GM08714 (cell line): ENCODE data around the gene GNAZ.

Experiments used
- H3K4me3 ChIP-seq: fragments of 200-500 bp; sonication (Bioruptor generic); 2 replicates; pipeline ENCODE4 v1.5.1; 2014; ENCODE audit warnings: mild to moderate bottlenecking, low read length, inconsistent platforms
- ZNF274 ChIP-seq: IDR thresholded peaks from 2 replicates; pipeline ENCODE4 v1.6.1; 2012; ENCODE audit warnings: mild to moderate bottlenecking, low read depth, low read length

GNAZ gene

DNA sequence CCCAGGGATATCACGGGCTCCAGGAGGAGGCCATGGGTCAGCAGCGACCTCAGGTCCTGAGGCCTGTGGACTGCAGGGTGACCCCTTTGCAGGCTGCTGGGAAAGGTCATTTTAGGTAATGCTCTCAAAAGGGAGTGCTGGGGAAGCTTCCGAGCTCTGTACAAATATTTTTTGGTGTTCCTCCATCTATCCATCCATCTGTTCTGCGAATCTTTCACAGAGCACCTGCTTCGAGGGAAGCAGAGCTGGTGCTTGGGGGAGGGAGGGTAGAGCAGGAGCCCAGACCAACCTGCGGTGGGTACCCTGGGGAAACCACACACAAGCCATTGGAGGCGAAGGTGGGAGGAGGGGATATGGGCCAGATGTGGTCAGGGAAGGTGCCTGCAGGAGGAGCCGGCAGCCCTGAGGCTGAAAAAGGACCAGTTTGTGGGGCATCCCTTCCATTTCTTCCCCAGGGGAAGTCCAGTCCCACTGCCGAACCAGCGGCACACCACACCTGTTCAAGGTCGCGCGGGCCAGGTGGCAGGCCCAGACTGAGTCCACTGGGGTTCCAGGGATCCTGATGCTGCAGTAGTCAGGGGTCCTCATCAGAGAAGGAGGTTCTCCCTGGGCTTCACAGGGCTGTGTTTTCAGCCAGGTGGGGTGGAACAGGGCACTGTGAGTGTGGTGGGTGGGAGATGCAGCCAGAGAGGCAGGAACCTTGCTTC lies 13.1 kb downstream of the GNAZ start:
- no peak for TF ChIP-seq ZNF274
- H3K4me3 ChIP-seq: no peak overlapping the region

DNA sequence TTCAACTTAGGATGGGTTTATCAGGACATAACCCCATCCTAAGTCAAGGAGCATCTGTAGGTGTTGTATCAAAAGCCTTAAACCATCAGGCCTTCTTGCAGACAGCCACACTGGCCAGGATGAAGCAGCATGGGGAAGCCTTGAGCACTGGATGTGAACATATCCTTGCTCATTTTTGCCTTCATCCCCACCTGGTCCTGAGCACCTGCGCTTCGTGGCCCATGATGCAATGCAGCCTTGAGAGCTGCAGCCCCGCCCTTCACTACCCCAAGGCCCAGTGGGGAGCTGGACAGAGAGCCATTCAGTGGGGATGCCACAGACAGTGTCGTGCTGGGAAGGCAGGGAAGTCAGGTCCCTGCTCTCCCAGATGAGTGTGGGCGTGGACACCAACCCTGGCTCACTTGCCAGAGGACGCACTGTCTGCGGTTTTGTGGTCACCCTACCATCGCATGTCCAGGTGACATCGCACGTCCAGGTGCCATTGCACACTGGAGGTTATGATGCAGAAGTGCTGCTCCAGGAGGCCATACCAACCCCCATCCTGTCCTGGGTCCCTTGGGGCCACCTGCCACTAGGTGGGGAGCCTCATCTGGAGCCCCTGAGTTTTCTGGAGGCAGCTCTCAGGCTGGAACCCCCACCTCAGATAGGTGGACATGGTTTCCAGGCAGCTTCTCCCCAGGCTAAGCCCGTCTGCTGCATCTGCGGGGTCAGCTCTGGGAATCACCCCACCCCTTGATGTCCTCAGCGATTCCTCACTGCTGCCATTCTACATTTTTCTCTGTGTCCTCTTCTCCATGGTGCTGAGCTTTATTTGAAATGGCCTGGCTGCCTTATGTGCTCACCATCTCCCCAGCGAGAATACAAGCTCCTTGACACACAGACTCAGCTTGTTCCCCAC lies 14.4 kb downstream of the GNAZ start:
- no peak for TF ChIP-seq ZNF274
- H3K4me3 ChIP-seq: no peak overlapping the region

DNA sequence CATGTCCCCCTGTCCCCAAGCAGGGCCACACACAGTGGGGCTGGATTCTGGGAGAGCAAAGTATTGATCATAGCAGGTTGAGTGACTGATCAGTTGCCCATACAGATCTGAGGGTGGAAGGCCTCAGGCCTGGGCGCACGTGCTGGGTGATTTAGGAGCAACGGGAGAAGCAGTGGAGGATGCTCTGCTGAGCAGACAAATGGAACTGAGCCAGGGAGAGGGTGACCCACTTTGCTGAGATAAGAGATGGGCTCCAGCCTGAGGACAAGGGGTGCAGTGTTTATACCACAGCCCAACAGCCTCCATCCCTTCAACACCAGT lies 15.0 kb downstream of the GNAZ start:
- H3K4me3 ChIP-seq: no peak overlapping the region
- no peak for TF ChIP-seq ZNF274

DNA sequence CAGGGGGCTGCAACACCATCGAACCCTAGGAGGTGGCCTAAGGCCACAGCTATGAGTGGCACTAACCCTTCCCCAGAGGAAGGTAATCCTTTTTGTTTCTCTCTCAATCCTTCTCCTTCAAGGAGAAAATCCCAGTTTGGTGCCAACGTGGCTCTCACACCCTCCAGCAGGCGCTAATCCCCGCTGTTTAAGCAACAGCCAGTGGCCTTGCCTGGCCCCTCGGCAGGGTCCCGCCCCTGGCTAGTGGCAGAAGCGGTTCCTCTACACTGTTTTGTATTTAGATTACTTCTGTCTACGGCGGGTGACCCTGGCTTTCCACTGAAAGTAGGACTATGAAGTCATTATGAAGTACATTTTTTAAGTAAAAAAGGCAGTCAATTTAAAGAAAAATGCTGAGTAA lies 15.5 kb downstream of the GNAZ start:
- H3K4me3 ChIP-seq: no peak overlapping the region
- TF ChIP-seq ZNF274: no peak

DNA sequence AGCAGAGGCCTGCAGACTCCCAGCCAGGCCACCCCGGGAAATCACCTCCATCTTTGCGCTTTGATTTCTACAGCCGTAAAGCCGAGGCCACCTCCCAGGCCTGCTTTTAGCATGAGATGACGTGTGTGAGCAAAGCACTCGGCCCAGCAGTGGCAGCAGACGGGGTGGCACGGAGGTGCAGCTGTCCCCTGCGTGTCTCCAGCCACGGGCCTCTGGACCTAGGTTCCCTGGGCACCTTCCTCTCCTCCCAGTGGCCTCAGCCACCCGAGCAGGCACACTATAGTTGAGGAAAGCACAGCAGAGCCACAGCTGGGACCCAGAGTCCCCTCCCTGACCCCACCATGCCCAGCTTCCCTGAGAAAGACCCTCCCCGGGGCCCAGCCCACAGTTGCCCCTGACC lies 15.9 kb downstream of the GNAZ start:
- TF ChIP-seq ZNF274: no peak

DNA sequence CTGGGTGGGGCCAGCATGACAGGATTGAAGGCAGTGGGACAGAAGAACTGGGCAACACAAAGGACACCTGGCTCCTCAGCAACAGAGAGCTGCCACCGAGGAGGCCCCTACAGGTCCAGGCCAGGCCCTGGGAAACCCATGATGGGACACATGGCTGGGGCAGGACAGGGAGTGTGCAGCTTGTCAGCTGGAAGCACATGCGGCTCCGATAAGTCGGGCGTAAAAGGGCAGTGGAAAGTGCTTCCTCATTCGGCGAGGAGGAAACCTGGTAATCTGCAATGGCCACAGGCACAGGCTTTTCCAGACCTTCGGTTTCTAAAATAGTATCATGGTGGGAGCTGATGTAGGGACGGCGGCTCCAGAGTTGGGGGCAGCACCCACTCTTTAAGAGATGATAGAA lies 16.5 kb downstream of the GNAZ start:
- no peak for TF ChIP-seq ZNF274

More for the DNA sequence above, 15.9 kb downstream of the GNAZ start:
- no peak overlapping the region for H3K4me3 ChIP-seq

DNA sequence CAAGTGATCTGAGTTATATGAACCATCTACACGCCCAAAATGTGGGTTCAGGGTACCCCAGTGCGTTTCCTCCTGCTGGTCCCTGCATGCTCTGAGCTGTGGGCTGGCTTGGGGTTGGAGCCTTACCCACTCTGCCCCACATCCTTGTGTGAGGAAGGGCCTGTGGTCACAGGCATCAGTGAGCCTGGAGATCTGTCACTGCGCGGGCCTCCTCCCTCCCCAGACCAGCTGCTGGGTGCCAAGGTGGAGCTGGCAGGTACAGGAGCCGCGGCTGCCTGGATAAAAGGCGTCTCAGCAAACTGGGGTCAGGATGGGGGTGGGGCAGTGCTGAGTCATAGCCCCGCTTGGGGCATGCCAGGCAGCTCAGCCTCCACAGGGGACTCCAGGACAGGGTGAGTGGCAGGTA lies 17.9 kb downstream of the GNAZ start:
- H3K4me3 ChIP-seq: no peak overlapping the region
- TF ChIP-seq ZNF274: no peak

More for the DNA sequence above, 16.5 kb downstream of the GNAZ start:
- no peak overlapping the region for H3K4me3 ChIP-seq

DNA sequence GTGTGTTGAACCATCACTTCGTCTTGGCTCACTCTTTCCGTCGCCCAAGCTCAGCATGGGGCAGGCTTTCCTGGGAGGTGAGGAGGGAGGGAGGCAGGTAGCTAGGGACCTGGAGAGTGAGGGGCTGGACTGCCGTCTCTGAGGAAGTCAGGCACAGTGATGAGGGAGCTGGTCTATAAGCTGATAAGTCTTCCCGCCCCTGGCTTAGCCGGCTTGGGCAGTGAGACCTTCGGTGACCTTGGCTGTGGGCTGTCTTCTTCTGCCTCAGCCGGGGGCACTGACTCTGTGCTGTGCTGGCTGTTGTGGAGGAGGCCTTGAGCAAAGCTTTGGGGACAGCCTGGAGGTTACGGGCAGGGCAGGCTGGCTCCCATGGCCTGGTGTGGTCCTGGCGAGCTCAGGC lies 18.7 kb downstream of the GNAZ start:
- no peak overlapping the region for H3K4me3 ChIP-seq
- no peak for TF ChIP-seq ZNF274

DNA sequence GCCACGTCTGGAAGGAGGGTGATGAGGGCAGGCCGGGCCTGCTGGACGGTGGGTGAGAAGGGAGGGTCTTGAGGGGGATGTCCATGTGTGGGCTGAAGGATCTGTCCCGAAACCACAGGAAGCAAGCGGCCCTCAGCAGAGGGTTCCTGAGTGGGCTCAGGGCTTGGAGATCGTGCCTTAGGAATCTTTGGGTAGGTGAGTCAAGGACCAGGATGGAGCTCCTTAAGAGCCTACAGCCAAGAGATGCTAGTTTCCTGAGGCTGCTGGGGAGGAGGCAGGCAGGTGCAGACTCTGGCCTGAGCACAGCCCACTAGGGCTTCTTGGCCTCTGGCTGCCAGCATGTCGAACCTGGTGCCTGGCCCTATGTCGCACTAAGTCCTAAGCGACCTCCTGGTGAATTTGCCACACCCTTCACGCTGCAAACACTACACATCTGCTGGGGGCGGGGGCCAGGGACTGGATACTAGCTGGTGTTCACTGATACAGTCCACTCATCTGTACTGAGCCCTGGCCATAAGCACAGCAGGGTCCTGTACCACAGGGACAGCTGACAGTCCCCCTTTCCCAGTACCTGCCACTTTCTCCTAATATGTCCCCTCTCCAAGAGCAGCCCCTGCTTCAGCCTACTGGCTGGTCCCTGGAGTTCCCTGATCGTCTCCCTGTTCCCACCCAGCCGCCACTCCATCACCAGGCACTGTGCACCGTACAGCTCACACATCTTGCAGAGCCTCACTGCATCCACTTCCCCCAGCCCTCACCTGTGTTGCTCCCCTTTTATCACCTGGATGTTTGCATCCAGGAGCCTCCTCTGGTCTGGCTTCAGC lies 19.5 kb downstream of the GNAZ start:
- TF ChIP-seq ZNF274: no peak
- no peak overlapping the region for H3K4me3 ChIP-seq

DNA sequence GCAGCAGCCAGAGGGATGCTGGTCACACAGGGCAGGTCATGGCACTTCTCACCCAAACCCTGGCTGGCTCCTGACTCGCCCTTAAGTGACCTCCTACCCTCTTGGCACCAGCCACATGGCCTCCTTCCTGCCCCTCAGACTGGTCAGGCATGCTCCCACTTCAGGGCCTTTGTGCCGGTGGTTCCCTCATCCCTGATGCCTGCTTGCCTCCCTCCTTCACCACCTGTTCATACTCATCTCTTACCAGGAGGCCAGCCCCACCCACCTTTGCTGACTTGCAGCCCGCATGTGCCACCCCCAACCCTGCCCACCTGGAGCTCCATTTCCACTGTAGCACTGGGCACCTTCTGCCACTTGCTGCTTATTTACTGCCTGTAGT lies 20.1 kb downstream of the GNAZ start:
- TF ChIP-seq ZNF274: no peak

DNA sequence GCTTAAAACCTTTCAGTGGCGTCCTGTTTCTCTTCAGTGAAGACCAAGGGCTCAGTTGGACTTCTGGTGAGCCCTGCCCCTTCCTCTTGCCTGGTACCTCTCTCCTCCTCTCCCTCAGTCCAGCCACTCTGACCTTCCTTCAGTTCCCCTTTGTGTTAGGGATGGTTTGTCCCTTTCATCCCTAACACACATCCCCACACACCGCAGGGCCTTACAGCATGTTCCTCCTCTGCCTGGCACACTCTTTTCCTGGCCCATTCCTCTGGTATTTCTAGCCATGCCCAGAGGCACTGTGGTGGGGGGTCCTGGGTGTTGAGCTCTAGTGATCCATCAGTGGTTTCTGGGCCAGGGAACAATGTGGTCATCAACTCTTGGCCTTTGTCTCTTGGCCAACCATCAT lies 21.4 kb downstream of the GNAZ start:
- no peak overlapping the region for H3K4me3 ChIP-seq
- TF ChIP-seq ZNF274: no peak

More for the DNA sequence above, 20.1 kb downstream of the GNAZ start:
- H3K4me3 ChIP-seq: no peak overlapping the region

DNA sequence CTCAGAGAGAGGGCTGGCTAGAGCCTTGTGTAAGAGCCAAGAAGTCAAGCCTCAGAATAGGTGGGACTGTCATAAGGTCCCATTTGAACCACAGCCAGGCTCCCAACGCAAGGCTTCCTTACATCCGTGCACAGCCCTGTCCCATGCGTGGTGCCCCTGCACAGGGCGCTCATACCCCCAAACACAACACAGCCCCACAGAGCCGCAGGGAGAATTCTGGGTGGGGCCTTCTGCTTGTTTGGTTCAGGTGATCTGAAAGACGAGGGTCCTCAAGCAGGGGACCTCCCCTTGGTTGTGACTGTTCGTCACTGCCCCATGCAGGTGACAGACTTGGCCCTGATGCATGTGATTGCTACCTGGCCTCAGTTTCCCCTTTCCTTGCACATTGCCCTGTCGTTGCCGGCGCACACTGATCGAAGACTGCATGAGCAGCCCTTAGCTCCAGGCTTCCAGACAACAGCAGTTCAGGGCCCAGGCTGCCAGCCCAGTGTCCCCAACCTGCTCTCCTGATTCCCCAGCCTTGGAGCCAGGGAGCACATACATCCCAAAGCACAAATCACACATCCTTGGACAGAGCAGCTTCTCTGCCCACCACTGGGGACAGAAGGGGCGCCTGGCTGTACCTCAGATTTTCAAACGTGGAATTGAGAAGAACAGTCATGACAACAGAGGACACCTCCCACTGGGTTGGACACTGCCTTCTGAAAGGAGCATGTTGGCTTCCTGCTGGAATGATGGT lies 22.1 kb downstream of the GNAZ start:
- no peak for TF ChIP-seq ZNF274
- no peak overlapping the region for H3K4me3 ChIP-seq

DNA sequence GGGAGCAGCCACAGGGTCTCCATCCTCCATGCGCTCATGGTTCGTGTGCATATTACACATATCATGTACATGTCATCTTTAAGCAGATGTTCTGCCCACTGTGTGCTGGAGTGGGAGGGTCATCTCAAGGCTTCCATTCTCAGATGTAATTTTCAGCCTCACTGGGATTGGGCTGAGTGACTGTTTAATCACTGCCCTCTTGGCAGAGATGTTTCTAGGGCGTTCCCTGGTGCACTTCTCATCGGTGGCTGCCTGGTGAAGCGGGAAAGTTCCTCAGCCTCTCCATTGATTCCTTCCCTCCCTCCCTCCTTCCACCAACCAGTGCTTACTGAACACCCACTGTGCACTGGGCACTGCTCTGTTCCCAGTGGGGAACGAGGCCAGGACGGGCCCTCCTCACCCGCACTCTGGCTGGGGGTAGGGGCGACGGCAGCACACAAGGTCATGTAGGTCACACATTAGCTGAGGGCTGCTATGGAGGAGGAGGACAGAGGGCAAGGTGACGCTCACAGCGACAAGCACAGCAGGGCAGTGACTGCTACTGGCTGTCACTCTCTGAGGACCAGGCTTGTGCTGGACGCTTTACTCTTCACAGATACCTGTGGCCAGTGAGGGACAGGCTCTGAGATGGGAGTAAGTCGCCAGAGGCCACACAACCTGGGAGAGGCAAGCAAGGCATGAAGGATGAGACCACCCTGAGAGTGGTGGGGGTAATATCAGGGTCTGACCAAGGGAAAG lies 22.9 kb downstream of the GNAZ start:
- no peak for TF ChIP-seq ZNF274
- no peak overlapping the region for H3K4me3 ChIP-seq

DNA sequence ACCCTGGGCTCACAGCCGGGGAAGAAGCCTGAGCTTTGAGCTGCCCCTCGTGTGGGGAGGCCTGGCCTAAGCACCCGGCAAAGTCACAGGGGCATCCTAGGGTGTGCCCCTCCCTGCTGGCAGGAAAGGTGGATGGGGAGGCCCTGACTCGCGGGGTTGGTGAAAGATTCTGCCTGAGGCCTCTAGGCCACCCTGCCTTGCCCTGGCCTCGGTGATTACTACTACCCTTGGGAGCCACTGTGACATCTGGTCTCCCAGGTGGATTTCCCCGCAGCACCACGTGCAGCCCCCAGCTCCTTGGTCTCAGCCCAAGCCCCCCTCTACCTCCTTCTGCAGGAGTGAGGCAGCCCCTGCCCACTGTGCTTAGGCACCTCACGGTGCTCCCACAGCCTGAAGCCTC lies 23.9 kb downstream of the GNAZ start:
- no peak for TF ChIP-seq ZNF274
- no peak overlapping the region for H3K4me3 ChIP-seq
